ENCODE data around the gene ANO9.

The ANO9 gene

GRCh38 chr11:441418-442274 lies at the start of gene ANO9:
TSS of gene ANO9 (minus strand) at chr11:442011. CDS start at chr11:441926, 85 bp downstream.
- DNase-seq, result no peak

- no peak for DNase-seq
Measured at GRCh38 chr11:491358-491757, 49.5 kb upstream of the ANO9 start.

GRCh38 chr11:490930-491260 lies 49.1 kb upstream of the ANO9 start:
- no peak for DNase-seq

GRCh38 chr11:490186-490929 lies 48.5 kb upstream of the ANO9 start:
- DNase-seq, result no peak

GRCh38 chr11:489610-490185 lies 47.9 kb upstream of the ANO9 start:
- DNase-seq, result no peak

- DNase-seq, result no peak
Measured at GRCh38 chr11:488992-489391, 47.2 kb upstream of the ANO9 start.

GRCh38 chr11:488579-488978 lies 46.8 kb upstream of the ANO9 start:
- no peak for DNase-seq

- no peak for DNase-seq
Measured at GRCh38 chr11:488062-488461, 46.3 kb upstream of the ANO9 start.

- no peak for DNase-seq
Measured at GRCh38 chr11:487571-488021, 45.8 kb upstream of the ANO9 start.

GRCh38 chr11:486189-486588 lies 44.4 kb upstream of the ANO9 start:
- DNase-seq, result no peak

- no peak for DNase-seq
Measured at GRCh38 chr11:484616-485015, 42.8 kb upstream of the ANO9 start.

- no peak for DNase-seq
Measured at GRCh38 chr11:479311-479710, 37.5 kb upstream of the ANO9 start.

GRCh38 chr11:477052-477715 lies 35.4 kb upstream of the ANO9 start:
- DNase-seq, result no peak

- no peak for DNase-seq
Measured at GRCh38 chr11:476416-476815, 34.6 kb upstream of the ANO9 start.

- DNase-seq, result no peak
Measured at GRCh38 chr11:475941-476340, 34.1 kb upstream of the ANO9 start.

- DNase-seq, result no peak
Measured at GRCh38 chr11:474914-475506, 33.2 kb upstream of the ANO9 start.

- no peak for DNase-seq
Measured at GRCh38 chr11:473962-474785, 32.4 kb upstream of the ANO9 start.

- DNase-seq, result no peak
Measured at GRCh38 chr11:473415-473814, 31.6 kb upstream of the ANO9 start.

- no peak for DNase-seq
Measured at GRCh38 chr11:472816-473215, 31.0 kb upstream of the ANO9 start.

GRCh38 chr11:472272-472671 lies 30.5 kb upstream of the ANO9 start:
- DNase-seq, result no peak

GRCh38 chr11:471468-472145 lies 29.8 kb upstream of the ANO9 start:
- no peak for DNase-seq

Measured in inflammatory macrophage treated with lipopolysaccharide for 4 hours (primary cell).